NCI-H1694 (cell line): ENCODE results near the gene TRPM4.
A peak's percentile ranks its signal among the peaks of the same experiment; 100 is the strongest.
"Not testable (repeated sequence)": the region's sequence is repeated elsewhere in the genome, so short reads cannot be mapped to it uniquely, and the experiment has no call there.

Source experiments
- DNase-seq: peaks from one replicate; lab custom pipeline; 2025; lab: John Stamatoyannopoulos, UW

TRPM4 gene

GRCh38 chr19:49127225-49127624, 30.4 kb upstream of the TRPM4 start:
- not testable (repeated sequence) for DNase-seq

GRCh38 chr19:49127674-49128544, 29.7 kb upstream of the TRPM4 start:
- DNase-seq = peak; percentile 91

- no peak for DNase-seq
Measured at GRCh38 chr19:49128545-49129237, 28.9 kb upstream of the TRPM4 start.

- DNase-seq = no peak
Measured at GRCh38 chr19:49129238-49129583, 28.4 kb upstream of the TRPM4 start.

GRCh38 chr19:49130325-49130724, 27.3 kb upstream of the TRPM4 start:
- DNase-seq = no peak

- DNase-seq = no peak
Measured at GRCh38 chr19:49132974-49133609, 24.5 kb upstream of the TRPM4 start.

- no peak for DNase-seq
Measured at GRCh38 chr19:49133621-49134454, 23.8 kb upstream of the TRPM4 start.

GRCh38 chr19:49135686-49136085, 21.9 kb upstream of the TRPM4 start:
- DNase-seq = no peak

- DNase-seq = no peak
Measured at GRCh38 chr19:49136771-49137171, 20.8 kb upstream of the TRPM4 start.

GRCh38 chr19:49140951-49141350, 16.6 kb upstream of the TRPM4 start:
- no peak for DNase-seq

DNA sequence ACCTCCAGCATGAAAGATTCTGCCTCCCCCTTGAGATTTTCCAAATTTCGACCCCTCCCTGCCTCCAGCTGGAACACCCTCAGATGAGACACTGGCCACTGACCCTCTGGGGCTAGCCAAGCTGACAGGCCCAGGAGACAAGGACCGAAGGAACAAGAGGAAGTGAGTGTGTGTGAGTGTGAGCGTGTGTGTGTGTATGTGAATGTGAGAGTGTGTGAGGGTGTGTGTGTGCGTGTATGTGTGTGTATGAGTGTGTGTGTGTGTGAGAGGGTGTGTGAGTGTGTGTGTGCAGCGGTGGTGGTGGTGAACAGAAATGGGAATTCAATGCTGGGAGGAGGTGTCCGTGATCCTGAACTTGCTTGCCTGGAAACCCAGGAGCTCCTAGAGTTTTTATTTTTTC, 16.2 kb upstream of the TRPM4 start:
- DNase-seq = no peak

GRCh38 chr19:49142866-49143335, 14.7 kb upstream of the TRPM4 start:
- peak; percentile 88 for DNase-seq

DNA sequence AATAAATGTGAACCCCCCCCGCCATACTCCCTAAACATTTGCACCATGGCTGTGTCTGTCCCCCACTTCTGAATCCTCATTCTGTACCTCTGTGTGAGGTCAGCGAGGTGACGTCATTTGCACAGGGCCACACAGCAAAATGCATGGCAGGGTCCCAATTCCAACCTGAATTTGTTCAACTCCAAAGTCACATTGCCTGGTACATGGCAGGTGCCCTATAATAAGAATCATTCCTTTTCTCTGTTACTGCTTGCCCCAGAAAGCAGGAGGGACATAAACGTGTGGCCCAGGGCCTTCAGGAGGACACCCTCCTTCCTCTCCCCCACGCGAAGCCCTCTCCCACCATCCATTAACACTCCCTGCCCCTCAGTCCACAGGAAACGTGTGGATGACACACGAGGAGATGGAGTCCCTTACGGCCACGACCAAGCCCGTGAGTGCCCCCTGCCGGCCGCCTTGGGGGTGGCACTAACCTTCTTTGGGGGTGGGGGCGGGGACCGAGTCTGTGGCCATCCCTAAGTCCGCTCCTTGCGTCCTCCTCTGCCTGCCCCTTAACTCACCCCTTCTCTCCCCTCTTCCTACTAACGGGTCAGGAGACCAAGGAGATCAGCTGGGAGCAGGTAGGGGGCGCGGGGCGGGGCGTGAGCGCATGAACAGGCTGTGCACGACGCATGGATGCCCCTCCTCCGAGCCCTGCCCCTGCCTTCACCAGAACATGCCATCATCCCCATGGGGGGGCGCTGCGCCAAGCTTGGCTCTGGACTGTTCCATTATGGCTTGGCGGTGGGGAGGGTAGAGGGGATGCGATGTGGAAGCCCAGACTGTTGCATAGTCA, 11.8 kb upstream of the TRPM4 start:
- peak; percentile 86 for DNase-seq

DNA sequence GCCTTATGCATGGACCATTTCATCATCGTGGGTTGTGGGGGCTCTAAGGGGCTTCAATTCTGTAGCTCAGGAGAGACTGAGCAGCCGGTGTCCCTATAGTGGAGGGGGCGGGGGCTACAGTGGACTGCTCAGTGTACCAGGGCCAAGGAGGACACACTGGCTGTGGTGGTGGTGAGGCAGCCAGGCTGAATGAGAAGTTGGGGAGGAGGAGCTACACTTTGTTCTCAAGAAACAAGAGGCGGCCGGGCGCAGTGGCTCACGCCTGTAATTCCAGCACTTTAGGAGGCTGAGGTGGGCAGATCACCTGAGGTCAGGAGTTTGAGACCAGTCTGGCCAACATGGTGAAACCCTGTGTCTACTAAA, 11.2 kb upstream of the TRPM4 start:
- DNase-seq = not testable (repeated sequence)

- no peak for DNase-seq
Measured at GRCh38 chr19:49148044-49148682, 9.4 kb upstream of the TRPM4 start.

DNA sequence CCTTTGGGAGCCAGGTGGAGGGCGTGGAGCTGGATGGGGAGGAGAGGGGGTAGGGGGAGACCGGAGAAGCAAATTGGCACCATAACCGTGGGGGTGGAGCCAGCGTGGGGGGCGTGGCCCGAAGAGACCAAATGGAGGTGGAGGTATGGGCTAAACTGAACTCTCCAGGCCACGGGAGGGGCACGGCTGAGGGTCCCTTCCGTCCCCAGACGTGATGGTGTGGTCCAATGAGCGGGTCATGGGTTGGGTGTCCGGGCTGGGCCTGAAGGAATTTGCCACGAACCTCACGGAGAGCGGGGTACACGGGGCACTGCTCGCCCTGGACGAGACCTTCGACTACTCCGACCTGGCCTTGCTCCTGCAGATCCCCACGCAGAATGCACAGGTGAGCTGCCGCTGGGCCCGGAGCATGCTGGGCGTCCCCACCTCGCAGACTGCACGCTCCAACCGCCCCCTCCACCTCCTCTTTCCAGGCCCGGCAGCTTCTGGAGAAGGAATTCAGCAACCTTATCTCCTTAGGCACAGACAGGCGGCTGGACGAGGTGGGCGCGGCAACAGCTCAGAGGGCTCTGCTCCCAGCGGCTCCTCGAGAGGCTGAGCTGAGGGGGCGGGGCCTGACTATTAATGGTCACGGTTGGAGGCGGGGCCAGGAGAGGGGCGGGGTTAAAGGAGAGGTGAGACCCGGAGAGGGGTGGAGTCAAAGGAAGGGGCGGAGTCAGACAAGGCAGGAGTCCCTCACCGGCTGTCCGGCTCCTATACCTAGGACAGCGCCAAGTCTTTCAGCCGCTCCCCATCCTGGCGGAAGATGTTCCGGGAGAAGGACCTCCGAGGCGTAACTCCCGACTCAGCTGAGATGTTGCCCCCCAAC, 8.6 kb upstream of the TRPM4 start:
- peak; percentile 81 for DNase-seq

- peak; percentile 90 for DNase-seq
Measured at GRCh38 chr19:49149652-49150105, 7.9 kb upstream of the TRPM4 start.

DNA sequence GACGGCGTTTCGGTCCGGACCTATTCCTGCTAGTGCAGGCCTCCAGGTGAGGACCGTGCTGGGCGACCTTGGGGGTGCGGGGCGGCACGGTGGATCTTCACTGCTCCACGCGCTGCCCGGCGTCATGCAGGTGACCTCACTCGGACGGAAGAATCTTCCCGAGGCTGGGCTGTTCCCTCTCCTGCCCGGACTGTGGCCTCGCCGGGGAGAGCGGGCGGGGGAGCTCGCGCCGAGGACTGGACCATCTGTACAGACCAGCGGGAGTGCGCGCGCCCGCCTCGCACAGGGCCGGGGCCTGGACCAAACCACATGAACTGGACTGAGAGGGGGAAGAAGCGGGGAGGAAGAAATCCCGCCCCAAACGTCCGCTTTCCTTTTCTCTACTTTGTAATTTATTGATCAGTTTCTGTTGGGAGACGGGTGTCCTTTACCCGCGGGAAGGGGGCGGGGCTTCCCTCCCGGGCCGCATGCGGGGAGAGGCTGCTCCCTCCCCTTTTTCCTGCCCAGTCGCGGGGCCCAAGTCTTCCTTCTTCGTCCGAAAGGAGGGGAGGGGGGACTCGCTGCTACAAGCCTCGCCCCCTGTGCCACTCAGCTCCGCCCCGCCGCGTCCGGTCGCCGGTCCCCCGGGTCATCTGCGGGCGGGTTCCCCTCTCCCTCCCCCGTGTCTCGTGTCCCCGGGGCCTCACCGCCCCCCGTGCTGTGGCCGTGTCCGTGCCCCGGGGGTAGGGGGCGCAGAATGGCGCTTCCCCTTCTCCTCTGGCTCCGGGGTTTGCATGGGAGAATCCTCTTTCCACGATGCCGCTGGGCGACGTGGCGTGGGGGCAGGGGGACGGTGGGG, 7.3 kb upstream of the TRPM4 start:
- DNase-seq = peak; percentile 36

GRCh38 chr19:49150944-49151243, 6.7 kb upstream of the TRPM4 start:
- no peak for DNase-seq
